Endometrial microvascular endothelial cells (primary cell): ENCODE measurements around the gene ING3. TPM values are rescaled to one million over a fixed set of nuclear protein-coding genes. Genes with fewer than 3 reads are reported as not detected.
"Not testable (repeated sequence)": the region's sequence is repeated elsewhere in the genome, so short reads cannot be mapped to it uniquely, and the experiment has no call there.

Experiments used
- in situ Hi-C: cut with HindIII; loops from 2 replicates; pipeline ENCODE4 v1.10.0; 2017; ENCODE audit warnings: low sequenced_read_pairs, low pct_unique_long_range_greater_than_20kb; ENCODE audit errors: inconsistent ontology term
- total RNA-seq: library from RNA; depleted of rRNA; stranded (reverse); fragments of >200 nt; gene quantifications from one replicate; pipeline ENCODE4 v1.2.3, GENCODE V29; 2015; ENCODE audit errors: inconsistent ontology term

ING3 gene
- total RNA-seq, 1 donor from 2014 or later = 25.6 TPM

GRCh38 chr7:120947980-120948379, 2.6 kb upstream of the ING3 start:
- in situ Hi-C loops = no loop called here

DNA sequence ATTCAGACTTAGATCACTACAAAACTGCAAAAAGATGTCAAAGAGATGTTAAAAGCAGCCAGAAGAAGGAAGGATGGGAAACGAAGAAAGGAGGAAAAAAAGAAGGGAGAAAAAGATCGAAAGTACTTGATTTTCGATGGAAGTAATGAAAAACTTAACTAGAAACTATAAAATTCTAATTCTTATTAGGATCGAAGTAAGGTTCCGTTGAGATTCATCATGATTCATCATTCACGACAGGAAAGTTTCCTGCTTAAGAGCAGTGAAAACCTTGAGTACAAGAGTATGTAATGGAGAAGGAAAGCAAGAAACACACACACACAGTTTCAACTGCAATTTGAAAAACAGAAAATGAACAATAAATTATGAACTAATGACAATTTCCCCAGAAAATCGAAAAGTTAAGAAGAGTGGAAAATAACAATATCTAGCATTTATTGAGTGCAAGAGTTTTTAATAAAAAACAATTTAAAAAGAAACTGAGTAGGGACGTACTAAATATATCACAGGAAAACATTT, 1.1 kb upstream of the ING3 start:
- in situ Hi-C loops = no loop called here

DNA sequence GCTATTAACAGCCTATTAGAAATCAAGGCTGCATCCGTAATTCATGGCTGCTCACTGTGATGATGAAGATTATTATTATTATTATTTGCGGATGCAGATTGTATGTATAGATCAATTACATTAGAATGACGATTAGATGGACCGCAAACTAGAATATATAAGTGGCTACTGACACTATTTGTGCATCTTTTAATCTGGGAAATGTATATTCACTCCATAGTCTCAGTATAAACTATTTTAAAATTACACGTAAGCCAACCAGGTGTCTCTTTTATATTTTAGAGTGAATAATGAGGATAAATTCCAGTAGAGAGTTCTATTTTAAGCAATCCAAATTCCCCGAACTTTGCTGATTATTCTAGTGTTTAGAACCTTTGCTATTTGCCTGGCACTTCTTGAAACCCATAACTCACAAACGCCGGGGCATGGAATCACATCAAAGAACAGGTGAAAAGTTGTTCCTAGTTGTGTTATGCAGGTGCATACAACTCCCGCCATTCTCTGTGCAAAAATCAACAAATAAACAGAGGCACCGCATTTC, 509 bp upstream of the ING3 start:
- in situ Hi-C loops = no loop called here

DNA sequence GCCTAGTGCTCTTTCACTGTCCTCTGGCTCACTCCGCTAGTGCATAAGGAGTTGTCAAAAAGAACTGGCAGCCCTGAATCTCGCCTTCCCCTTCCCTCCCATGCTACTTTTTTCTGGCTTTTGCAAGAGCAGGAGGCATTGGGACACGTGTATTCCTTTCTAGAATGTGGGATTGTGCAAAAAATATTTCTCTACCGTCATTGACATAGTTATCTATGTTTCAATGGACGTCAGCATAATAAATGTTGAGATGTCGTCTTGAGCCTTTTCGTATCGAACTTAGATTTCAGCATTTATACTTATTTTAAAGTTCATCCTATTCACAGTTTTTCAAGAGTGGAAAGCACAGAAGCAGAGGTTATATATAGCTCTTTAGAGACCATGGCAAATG, 727 bp downstream of the ING3 start:
- in situ Hi-C loops = no loop called here

- in situ Hi-C loops = no loop called here
These were observed 1.2 kb downstream of the ING3 start for GRCh38 chr7:120951826-120952225.

GRCh38 chr7:120955577-120956149, 5.1 kb downstream of the ING3 start:
- in situ Hi-C loops = no loop called here

DNA sequence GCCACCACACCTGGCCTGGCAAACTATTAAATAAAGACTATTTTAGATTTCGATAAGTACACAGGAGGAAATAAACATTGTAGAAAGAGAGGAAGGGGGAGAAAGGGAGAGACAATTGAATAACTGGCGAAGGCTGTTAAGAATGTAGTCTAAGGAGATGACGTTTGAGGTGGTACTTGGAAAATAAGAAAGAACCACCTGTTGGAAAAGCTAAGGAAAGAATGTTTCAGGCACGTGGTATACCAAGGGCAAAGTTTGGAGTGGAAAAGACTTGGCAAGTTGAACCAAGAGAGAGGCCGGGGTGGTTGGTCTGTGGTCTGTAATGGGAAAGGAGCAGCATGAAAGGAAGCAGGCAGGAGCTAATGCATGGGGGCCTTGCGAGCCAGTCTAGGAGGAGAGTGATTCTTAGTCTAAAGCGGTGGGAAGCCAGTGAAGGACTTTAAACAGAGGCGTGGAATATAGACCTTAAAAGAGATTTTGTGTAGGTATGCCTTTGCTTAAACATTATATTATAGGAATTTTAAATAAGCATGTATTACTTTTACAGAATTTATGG, 9.4 kb downstream of the ING3 start:
- in situ Hi-C loops = no loop called here

DNA sequence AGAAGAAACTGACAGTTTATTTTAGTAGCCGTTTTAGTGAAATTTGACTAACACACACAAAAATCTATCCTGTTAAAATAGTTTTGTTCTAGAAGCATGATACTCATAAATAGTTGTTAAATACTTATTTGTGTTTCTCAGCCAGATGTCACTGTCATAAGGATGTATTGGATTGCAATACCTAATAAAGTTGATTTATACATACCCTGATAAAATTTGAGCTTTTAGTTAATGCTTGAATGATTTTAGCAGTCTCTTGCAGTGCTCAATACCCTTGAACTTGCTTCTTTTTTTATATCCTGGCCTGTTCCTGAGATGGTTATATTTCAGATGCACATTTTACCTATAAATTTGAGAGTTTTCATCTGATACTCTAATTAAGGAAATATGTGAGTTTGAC, 10.1 kb downstream of the ING3 start:
- in situ Hi-C loops = no loop called here

DNA sequence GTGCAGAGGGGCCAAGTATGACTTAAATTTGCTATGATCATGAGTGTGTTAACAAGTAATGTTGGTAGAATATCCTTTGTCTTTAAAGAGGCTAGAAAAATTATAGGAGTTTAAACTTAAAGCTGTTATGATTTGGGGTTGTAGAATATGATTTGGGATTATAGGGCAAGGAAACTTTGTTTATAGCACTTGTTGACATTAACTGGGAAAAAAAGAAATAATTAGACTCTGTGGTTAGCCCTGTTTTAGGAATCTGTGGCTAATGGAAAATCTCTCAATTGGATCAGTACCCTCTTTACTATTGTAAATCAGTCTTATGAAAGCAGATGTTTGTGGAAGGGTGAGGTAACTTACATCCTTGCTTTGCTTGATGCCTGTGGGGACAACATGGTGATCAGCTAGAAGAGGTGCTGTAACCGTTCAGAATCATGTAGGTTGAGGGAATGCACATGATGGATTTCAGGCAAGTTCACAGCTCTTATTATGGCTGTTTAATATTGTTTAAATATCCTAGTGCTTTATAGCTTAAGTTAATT, 11.1 kb downstream of the ING3 start:
- in situ Hi-C loops = no loop called here

DNA sequence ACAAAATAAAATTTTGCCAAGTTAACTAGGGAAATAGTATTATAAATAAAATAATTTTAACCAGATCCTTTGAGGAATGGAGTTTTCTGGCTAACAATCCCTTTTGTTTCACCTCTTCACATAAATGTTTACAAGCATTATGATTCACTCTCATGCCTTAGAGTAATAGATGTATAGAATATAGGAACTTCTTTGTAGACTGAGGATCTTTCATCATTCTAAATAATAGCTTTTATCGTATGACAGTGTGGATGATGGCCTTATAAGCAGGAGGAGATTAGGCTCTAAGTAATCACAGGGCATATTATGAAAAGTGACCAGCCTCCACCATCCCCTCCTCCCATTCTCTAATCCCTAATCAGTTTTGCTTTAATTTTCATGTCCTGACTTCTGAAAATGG, 13.5 kb downstream of the ING3 start:
- in situ Hi-C loops = no loop called here

GRCh38 chr7:120966961-120967360, 16.4 kb downstream of the ING3 start:
- in situ Hi-C loops = no loop called here

DNA sequence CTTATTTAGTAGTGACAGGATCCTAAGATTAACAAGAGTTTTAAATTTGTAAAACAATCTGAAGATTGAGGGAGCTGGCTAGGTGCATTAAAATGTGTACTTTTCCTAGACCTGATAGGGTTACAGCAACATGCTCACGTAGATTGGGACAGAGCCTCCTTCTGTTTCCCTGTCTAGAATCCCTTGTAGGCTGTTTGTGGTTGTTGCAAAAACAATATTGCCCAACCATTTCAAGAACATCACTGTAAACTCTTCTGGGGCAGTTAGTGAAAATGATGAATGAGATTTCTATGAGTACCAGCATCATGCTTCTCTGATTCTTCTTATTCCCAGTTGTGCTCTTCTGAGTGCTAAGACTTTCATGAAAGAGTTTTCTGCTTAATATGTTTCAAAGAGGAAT, 23.3 kb downstream of the ING3 start:
- in situ Hi-C loops = no loop called here

GRCh38 chr7:120979765-120980499, 29.4 kb downstream of the ING3 start:
- in situ Hi-C loops = no loop called here

- in situ Hi-C loops = no loop called here
These were observed 30.5 kb downstream of the ING3 start for GRCh38 chr7:120981117-120981516.

DNA sequence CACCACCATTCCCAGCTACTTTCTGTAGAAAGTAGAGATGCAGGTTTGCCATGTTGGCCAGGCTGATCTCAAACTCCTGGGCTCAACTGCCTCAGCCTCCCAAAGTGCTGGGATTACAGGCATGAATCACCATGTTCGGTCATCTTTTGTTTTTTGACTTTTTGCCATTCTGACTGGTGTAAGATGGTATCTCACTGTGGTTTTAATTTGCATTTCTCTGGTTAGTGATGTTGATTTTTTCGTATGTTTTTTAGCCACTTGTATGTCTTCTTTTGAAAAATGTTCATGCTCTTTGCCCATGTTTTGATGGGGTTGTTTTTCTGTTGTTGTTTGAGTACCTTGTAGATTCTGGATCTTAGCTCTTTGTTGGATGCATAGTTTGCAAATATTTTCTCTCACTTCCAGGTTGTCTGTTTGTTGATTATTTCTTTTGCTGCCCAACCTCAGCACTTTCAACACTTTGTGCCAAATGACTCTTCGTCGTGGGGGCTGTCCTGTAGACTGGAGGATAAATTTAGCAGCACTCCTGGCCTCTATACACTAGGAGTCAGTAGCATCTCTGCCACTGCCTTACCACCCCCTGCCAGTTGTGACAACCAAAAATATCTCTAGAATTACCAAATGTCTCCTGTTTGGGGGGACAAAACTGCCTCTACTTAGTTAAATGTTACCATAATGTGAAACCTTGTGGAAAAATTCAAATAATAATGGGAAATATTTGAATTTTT, 31.5 kb downstream of the ING3 start:
- in situ Hi-C loops = no loop called here

DNA sequence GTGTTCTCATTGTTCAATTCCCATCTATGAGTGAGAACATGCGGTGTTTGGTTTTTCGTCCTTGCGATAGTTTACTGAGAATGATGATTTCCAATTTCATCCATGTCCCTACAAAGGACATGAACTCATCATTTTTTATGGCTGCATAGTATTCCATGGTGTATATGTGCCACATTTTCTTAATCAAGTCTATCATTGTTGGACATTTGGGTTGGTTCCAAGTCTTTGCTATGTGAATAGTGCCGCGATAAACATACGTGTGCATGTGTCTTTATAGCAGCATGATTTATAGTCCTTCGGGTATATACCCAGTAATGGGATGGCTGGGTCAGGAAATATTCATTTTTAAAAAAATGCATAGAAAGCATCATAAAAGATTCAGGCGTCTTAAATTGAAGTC, 33.0 kb downstream of the ING3 start:
- in situ Hi-C loops = not testable (repeated sequence)

DNA sequence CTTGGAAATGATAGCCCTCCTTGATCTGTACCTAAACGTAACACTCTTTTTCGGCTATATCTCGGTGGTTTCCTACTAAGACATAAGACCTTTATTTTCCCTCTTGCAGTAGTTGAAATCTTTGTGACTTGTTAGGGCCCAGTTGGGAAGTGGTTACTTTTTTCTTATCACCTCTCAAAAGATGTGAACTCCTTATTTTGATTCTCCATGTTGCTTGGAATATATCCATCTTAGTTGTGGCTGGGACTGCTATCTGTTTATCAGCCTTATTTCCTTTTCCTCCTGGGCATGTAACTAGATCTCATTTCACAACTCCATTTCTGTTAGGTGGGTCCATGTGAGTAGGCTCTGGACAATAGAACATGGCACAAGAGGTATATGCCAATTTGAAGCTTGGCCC, 33.8 kb downstream of the ING3 start:
- in situ Hi-C loops = no loop called here

- in situ Hi-C loops = no loop called here
These were observed 34.7 kb downstream of the ING3 start for GRCh38 chr7:120985130-120985758.

- in situ Hi-C loops = no loop called here
These were observed 35.3 kb downstream of the ING3 start for GRCh38 chr7:120985839-120986238.
